ENCODE data around the gene CWH43.
"Not testable (repeated sequence)": the region's sequence is repeated elsewhere in the genome, so short reads cannot be mapped to it uniquely, and the experiment has no call there.

Gene CWH43

GRCh38 chr4:48985976-48986653 lies at the start of gene CWH43:
TSS of gene CWH43 (plus strand) at chr4:48986275. CDS start at chr4:48986430, 155 bp downstream.
- DNase-seq, result no peak

DNA sequence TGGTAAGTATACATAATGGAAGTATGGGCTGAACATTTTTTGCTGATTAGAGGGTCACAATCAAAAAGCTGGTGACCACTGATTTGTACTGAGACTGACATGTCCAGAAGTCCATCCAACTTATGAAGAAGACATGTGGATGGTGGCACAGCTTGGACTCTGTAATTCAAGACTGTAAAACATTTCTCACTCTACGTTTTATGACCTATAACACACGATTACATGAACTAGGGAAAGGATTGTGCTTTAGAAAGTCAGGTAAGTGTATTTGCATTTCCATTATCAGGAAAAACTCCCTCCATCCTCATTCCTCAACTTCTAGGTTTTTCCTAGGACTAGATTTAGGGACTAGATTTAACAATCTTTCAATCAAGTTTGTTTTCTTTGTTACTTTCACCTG lies 49.0 kb upstream of the CWH43 start:
- no peak for DNase-seq

DNA sequence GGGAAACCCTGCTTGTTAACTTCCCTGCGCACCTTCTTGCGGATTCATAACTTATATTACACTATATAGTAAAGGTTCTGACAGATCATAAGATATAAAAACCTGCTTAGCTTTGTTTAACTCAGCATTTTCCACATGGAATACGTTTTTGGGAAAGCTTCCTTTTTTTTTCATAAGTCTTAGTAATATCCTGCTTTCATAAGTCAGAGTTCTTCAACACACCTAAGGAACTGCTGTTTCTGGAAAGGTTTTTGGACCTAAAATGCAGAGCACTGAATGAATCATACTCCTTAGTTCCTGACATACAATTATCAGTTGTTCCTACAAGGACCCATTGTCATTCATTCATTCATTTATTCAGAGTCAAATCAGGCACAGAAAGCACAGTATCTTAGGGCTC lies 47.2 kb upstream of the CWH43 start:
- no peak for DNase-seq

GRCh38 chr4:48939785-48940184 lies 46.3 kb upstream of the CWH43 start:
- DNase-seq, result no peak

DNA sequence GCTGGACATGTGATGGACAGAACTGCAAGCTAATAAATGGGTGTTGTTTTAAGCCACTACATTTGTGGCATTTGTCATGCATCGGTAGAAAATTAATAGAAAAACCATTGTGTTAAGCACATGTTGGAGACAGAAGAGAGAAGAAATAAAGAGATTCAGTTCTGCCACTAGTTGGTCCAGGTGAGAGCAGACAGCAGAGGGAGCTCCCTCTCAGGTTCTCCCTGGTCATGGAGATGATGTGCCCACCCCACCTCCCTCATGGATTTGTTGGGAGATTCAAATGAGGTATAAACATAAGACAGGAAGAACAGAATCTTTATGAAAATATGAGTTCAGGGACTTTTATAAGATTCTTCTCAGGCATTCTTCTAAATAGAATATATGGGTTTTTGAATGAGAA lies 42.7 kb upstream of the CWH43 start:
- no peak for DNase-seq

DNA sequence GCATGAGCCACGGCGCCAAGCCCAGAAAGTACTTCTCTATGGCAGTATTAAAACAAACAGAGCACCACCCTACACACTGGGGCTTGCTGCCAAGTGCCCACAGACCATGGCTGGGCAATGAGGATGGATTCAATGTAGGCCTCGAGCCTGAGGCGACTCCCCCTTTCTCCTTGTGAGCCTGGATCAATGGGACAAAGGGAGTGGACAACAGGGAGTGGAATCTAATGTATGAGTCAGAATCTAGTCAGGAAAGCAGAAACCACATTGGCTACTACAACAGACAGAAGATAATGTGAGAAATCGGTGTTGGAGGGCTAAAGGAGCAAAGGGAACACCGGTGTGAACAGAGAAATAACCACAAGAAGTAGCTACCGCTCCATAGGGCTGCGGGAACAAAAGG lies 41.8 kb upstream of the CWH43 start:
- DNase-seq, result no peak

DNA sequence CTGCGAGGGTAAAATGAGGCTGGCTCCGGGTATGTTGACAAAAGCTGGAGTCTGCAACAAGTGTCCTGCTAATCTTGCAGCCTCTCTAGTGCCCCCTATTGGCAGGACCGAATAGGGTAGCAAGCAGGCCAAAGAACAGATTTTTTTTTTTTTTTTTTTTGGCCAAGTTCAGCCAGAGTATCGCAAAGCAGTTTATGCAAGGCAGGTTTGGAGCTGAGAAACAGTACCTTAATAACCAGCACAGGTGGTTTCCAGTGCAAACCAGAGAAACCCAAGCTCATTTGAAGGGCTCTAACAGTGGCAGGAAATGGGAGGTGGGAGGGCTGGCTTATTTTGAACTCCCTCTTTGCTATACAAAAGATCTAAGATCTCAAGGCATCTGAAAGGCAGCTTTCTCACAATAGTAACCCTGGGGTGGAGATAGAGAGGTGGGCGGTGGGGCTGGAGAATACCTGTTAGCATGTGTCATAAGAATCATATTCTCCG lies 41.3 kb upstream of the CWH43 start:
- no peak for DNase-seq

- no peak for DNase-seq
Measured at GRCh38 chr4:48945981-48946380, 40.1 kb upstream of the CWH43 start.

- no peak for DNase-seq
Measured at GRCh38 chr4:48947731-48948130, 38.3 kb upstream of the CWH43 start.

- DNase-seq, result no peak
Measured at GRCh38 chr4:48949086-48949485, 37.0 kb upstream of the CWH43 start.

GRCh38 chr4:48949518-48950219 lies 36.4 kb upstream of the CWH43 start:
- no peak for DNase-seq

DNA sequence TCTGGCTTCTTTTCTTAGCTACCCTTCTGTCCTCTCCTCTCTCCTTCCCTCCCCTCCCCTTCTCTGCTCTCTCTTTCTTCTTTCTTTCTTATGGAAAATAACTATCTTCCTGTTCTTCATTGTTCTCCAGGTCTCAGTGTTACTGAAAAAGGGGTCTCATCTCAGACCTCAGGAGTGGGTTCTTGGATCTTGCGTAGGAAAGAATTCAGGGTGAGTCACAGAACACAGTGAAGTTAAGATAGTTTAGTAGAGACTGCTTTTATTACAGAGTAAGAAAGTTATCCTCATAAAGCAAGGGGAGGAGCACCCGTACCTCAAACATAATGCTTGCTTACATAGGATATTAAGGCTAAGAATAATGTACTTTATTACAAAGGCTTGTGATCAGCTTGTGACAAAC lies 31.8 kb upstream of the CWH43 start:
- no peak for DNase-seq

GRCh38 chr4:48957366-48957765 lies 28.7 kb upstream of the CWH43 start:
- not testable (repeated sequence) for DNase-seq

DNA sequence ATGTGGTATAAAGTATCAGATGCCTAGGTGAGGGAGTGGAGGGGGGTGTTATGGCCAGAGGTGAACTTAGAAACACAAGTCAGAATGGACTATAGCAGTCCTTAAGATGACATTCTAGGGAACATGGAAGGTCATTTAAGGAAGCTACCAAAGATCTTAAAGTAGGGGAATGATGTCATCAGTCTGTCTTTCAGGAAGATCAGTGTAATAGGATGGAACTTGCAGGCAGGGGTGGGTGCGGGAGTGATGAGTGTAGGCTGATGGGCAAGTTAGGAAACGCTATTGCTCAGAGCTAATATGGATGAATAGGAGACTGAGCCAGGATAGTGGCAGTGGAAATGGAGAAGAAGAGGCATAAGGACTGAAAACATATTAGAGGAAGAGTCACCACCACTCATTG lies 27.5 kb upstream of the CWH43 start:
- DNase-seq, result no peak

DNA sequence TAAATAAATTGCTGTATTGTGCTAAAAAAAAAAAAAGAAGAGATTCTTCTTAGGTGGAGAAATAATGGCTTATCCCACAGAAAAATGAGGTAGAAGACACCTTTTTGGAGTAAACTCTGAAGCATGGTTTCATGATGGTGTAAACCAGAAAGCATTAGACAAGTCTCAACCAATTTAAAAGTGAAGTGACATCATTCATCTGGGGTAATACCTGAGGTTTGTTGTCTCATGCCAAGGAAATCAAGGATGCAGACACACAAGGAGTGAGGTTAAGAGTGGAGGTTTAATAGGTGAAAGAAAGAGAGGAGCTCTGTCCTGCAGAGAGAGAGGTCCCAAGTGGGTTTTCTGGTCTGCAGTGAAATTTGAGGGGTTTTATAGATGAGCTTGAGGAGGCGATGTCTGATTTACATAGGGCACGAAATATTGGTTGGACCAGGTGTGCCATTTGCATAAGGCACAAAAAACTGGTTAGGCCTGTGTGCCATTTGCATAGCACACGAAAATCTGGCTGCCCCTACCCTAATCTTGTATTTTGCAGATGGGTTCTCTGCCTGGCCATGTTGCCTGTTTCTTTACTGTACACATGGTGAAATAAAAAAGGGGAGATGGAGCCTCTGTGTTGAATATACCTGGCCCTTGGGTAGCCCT lies 25.0 kb upstream of the CWH43 start:
- no peak for DNase-seq

GRCh38 chr4:48962636-48963035 lies 23.4 kb upstream of the CWH43 start:
- no peak for DNase-seq

- peak; percentile 79 for DNase-seq
Measured at GRCh38 chr4:48963042-48963679, 22.9 kb upstream of the CWH43 start.

- no peak for DNase-seq
Measured at GRCh38 chr4:48967101-48967500, 19.0 kb upstream of the CWH43 start.

- DNase-seq, result no peak
Measured at GRCh38 chr4:48967631-48968030, 18.4 kb upstream of the CWH43 start.

DNA sequence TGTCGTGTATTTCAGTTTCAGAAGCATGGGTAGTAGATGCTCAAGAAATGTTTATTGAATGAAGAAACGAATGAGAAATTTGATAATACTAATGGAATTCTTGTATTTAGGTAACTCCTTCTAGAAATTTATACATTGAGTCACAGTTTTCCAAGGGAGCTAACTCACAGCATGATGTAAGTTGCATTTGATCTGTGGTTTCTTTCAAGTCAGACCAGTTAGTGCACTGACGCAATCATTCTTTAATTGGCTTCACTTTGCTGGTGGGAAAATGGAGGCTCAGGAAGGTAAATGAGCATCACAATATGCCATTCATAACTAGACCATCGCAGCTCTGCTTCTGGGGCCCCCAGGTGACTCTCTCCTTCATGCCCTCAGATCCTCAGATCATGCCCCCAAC lies 17.3 kb upstream of the CWH43 start:
- no peak for DNase-seq

- DNase-seq, result no peak
Measured at GRCh38 chr4:48970471-48970921, 15.6 kb upstream of the CWH43 start.

GRCh38 chr4:48974979-48975640 lies 11.0 kb upstream of the CWH43 start:
- no peak for DNase-seq

GRCh38 chr4:48976041-48976440 lies 10.0 kb upstream of the CWH43 start:
- DNase-seq, result no peak
